Measurements from ENCODE around the gene GABRG2. TPM values are rescaled to one million over a fixed set of nuclear protein-coding genes. Genes with fewer than 3 reads are reported as not detected.

GABRG2 gene
- total and polyA plus RNA-seq, 2 donors (not counting 3 experiments of a cell fraction or from before 2014, with no cell fraction given), result not detected

DNA sequence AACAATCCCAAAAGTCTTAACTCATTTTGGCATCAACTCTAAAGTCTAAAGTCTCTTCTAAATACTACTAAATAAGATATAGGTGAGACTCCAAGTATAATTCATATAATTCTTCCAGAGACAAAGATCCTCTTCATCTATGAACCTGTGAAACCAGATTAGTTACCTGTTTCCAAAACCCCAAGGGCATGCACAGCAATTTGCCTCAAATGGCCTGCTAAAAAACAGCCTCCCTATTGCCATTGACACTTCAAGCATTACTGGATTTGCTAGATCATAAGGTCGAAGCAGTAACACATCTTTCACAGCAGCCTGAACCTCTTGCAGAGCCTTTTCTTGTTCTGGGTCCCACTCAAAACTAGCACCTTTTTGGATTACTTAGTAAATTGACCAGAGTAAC is 20.3 kb upstream of the GABRG2 start:
- Histone ChIP-seq H3K27ac (ENCODE audit: insufficient read depth, low read depth, low read length) (no peak overlapping the region), H3K9me1 (replicated peaks; ENCODE audit: control insufficient read depth, extremely low read depth, insufficient read depth, low read length) (no peaks in the 10 kb centered on the region), H3K9me3 (replicated peaks; ENCODE audit: control insufficient read depth, insufficient read depth, low read length) (peaks cover 3% of the 10 kb centered on the region), H3K27me3 (ENCODE audit: control insufficient read depth in 2 of 2, insufficient read depth in 2 of 2, low read length in 2 of 2) (no peaks in the 10 kb centered on the region), H4K20me1 (replicated peaks; ENCODE audit: control insufficient read depth, extremely low read depth, insufficient read depth, low read length) (no peaks in the 10 kb centered on the region), H2AFZ (ENCODE audit: low read depth, low read length) (no peak overlapping the region), H3K4me3 (replicated peaks in 1 of 3; ENCODE audit: insufficient read depth in 1 of 3, low read depth in 1 of 3, low read length in 3 of 3) (no peak overlapping the region), H3K9ac (replicated peaks; ENCODE audit: extremely low read depth, insufficient read depth, low read length) (no peak overlapping the region), H3K4me2 (ENCODE audit: insufficient read depth, low read length) (no peak overlapping the region), H3K36me3 (ENCODE audit: control insufficient read depth in 2 of 2, extremely low read depth in 1 of 2, insufficient read depth in 2 of 2, low read length in 2 of 2) (no peaks in the 10 kb centered on the region), H3K79me2 (ENCODE audit: control insufficient read depth, insufficient read depth, low read length) (no peaks in the 10 kb centered on the region), H3K4me1 (ENCODE audit: control insufficient read depth, extremely low read depth, insufficient read depth, low read length) (no peaks in the 10 kb centered on the region)
- intact Hi-C loops (cut with micrococcal nuclease), result no loop called here
- no TSS peak for BruUV-seq (replicated peaks)
- no peak for TF ChIP-seq EZH2 (IDR thresholded peaks at IDR 0.05; ENCODE audit: borderline replicate concordance, low read depth, low read length, severe bottlenecking)
- TF ChIP-seq POLR2A (IDR thresholded peaks at IDR 0.05; ENCODE audit: low read depth, low read length), result no peak
- no peak for TF ChIP-seq JUN (IDR thresholded peaks at IDR 0.05; ENCODE audit: borderline replicate concordance, insufficient read depth, insufficient read length, low read depth)
- TF ChIP-seq FOS (IDR thresholded peaks at IDR 0.05; ENCODE audit: borderline replicate concordance, insufficient read depth, low read length), result no peak
- no peak for TF ChIP-seq MYC (IDR thresholded peaks at IDR 0.05; ENCODE audit: low read depth, low read length)
- no peak for TF ChIP-seq POLR2AphosphoS5 (IDR thresholded peaks at IDR 0.05; ENCODE audit: insufficient read depth, low read depth, low read length)
- CTCF ChIA-PET, result no interaction called here
- FAIRE-seq (no peak), DNase-seq (ENCODE audit: low read depth, low spot score) (no peak)
- POLR2A ChIA-PET, result no interaction called here
- dilution Hi-C loops (cut with MboI; ENCODE audit: extremely low pct_ligation_motif_present, low sequenced_read_pairs), result no loop called here

DNA sequence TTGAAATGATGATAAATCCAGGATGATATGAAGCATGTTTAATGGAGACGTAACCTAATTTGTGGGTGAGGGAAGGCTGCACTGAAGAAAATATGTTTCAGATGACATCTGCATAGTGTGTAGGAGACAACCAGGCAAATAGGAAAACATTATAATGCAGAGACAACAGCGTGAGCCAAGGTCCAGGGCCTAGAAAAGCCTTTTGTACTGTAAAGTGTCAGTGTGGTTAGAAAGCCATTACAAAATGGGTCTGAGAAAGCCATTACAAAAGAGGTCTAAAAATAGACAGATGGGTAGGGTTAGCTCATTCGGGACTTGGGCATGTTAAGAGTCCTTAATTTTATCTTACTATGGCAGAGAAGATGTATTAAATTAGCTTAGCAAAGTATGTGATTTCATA is 14.9 kb upstream of the GABRG2 start:
- POLR2A ChIA-PET, result no interaction called here
- dilution Hi-C loops (cut with MboI; ENCODE audit: extremely low pct_ligation_motif_present, low sequenced_read_pairs), result no loop called here
- H3K9me3 ChIP-seq (replicated peaks; ENCODE audit: control insufficient read depth, insufficient read depth, low read length), result peaks cover 4% of the 10 kb centered on the region

More for the DNA sequence above, 14.9 kb upstream of the GABRG2 start:
- Histone ChIP-seq H3K4me2 (ENCODE audit: insufficient read depth, low read length) (no peak overlapping the region), H3K9me1 (replicated peaks; ENCODE audit: control insufficient read depth, extremely low read depth, insufficient read depth, low read length) (no peaks in the 10 kb centered on the region), H2AFZ (ENCODE audit: low read depth, low read length) (no peak overlapping the region), H3K27ac (ENCODE audit: insufficient read depth, low read depth, low read length) (no peak overlapping the region), H3K4me3 (replicated peaks in 1 of 3; ENCODE audit: insufficient read depth in 1 of 3, low read depth in 1 of 3, low read length in 3 of 3) (no peak overlapping the region), H3K4me1 (ENCODE audit: control insufficient read depth, extremely low read depth, insufficient read depth, low read length) (no peaks in the 10 kb centered on the region), H4K20me1 (replicated peaks; ENCODE audit: control insufficient read depth, extremely low read depth, insufficient read depth, low read length) (no peaks in the 10 kb centered on the region), H3K36me3 (ENCODE audit: control insufficient read depth in 2 of 2, extremely low read depth in 1 of 2, insufficient read depth in 2 of 2, low read length in 2 of 2) (no peaks in the 10 kb centered on the region), H3K79me2 (ENCODE audit: control insufficient read depth, insufficient read depth, low read length) (no peaks in the 10 kb centered on the region), H3K9ac (replicated peaks; ENCODE audit: extremely low read depth, insufficient read depth, low read length) (no peak overlapping the region), H3K27me3 (ENCODE audit: control insufficient read depth in 2 of 2, insufficient read depth in 2 of 2, low read length in 2 of 2) (no peaks in the 10 kb centered on the region)
- FAIRE-seq, result no peak
- BruUV-seq (replicated peaks), result no TSS peak
- CTCF ChIA-PET, result no interaction called here
- TF ChIP-seq GATA2 (IDR thresholded peaks at IDR 0.05; ENCODE audit: insufficient read depth, insufficient read length, low read depth, low read length) (no peak), MYC (IDR thresholded peaks at IDR 0.05; ENCODE audit: low read depth, low read length) (no peak), EZH2 (IDR thresholded peaks at IDR 0.05; ENCODE audit: borderline replicate concordance, low read depth, low read length, severe bottlenecking) (no peak), CTCF (IDR thresholded peaks at IDR 0.05; ENCODE audit: extremely low read depth in 1 of 2, insufficient read depth in 1 of 2, low read depth in 1 of 2, low read length in 2 of 2) (no peak), POLR2AphosphoS5 (IDR thresholded peaks at IDR 0.05; ENCODE audit: insufficient read depth, low read depth, low read length) (no peak), FOS (IDR thresholded peaks at IDR 0.05; ENCODE audit: borderline replicate concordance, insufficient read depth, low read length) (no peak), JUN (IDR thresholded peaks at IDR 0.05; ENCODE audit: borderline replicate concordance, insufficient read depth, insufficient read length, low read depth) (no peak), POLR2A (IDR thresholded peaks at IDR 0.05; ENCODE audit: low read depth, low read length) (no peak)
- TF ChIP-seq, protein P1, sequence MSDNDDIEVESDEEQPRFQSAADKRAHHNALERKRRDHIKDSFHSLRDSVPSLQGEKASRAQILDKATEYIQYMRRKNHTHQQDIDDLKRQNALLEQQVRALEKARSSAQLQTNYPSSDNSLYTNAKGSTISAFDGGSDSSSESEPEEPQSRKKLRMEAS (IDR thresholded peaks at IDR 0.05; ENCODE audit: insufficient read depth, insufficient read length), result no peak
- DNase-seq (ENCODE audit: low read depth, low spot score), result no peak
- intact Hi-C loops (cut with micrococcal nuclease), result no loop called here
